ENCODE measurements around the gene DPM2.

Gene DPM2

DNA sequence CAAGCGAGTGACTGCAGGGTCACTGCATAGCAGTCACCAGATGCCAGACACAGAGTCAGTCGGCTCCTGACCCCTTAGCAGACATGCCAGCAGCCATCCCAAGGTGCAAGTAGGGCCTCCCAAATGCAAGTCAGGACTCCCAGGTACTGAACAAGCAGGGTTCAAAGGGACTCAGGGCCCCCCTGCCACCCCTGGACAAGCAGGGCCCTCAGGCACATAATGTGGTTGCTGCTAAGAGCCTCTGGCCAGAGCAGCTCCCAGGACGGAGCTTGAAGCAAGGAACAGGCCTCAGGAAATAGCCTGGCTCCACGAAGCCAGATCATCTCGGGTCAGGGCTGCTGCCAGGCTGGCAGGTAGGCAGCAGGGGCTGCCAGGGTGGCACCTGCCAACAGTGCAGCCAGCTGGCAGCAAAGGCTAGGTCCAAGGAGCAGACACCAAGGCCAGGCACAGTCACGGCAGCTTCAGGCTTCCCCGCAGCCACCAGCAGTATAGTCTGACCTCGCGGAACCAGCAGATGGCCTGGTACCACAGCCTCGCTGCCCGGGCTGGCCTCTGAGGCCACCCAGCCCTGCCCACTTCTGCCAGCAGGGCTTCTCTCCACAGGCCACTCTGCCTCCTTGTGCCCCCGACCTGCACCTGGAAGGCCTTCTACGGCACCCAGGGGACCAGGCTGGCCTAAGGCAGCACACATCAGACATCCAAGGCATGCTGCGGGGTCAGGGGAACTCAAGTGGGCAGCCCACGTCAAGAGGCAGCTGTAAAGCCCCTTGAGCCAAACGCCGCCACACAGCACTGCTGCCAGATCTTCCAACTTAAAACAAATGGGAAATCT is 35.7 kb upstream of the DPM2 start:
- no peak for DNase-seq (ENCODE audit: low spot score)

DNA sequence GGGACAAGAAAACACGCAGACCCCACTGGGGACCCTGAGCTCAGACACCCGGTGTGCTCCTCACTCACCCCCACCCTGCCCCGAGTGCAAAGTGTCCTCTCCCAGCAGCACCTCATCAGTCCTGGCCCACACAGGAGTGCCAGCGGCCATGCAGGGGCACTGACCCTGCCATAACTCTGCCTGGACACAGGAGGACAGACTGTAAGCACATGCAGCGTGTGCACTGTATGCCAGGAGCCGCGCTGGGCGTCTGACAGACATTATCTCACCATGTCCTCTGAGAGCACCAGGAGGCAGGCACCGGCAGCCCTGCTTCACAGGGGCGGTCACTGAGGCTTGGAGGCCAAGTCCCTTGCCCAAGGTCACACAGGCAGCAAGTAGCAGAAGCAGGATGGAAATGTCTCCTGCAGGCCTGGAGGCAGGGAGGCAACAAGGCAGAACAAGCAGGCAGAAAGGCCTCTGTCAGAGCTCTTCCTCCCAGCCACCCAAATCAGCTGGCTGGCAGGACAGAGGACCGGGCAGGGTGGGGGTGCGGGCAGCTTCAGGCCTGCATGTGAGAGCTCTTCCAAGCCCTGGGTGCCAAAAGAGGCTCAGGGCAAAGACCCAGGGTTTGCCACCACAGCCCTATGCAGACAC is 34.7 kb upstream of the DPM2 start:
- no peak for DNase-seq (ENCODE audit: low spot score)

DNA sequence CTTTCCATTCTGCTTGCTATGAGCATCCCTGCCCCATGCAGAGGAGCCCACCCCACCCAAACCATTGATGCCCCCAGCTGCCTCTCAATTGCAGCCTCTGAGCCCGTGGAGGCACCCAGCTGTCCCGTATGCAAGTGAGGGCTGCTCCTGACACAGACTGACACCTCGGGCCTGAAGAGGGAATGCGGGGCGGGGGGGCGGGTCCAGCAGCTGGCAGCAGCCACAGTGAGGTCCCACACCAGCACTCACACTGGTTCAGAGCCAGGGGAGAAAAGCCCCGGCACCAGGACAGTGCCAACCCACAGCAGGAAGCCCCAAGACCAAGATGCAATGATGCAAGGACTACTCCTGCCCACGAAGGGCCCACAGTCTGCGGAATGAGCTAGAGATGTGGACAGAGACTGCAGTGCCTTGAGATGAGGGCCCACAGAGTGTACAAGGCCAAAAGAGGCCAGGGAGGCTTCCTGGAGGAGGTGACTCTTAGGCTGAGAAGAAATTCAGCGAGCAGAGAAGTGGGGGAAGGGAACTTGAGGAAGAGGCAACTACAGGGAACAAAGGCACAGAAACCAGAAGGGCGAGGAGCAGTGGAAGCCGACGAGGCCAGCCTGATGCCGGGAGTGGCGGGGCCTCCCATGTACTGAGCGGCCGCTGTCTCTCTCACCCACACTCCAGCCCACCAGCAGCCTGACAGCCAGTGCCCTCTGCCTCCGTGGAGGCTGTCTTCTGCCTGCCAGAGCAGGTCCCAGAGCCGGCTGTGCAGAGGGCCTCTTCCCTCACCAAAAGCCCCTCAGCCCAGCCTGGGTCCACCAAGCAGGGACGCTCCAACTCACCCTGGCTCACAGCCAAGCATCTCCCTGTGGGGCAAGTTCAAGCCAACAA is 33.9 kb upstream of the DPM2 start:
- no peak for DNase-seq (ENCODE audit: low spot score)

DNA sequence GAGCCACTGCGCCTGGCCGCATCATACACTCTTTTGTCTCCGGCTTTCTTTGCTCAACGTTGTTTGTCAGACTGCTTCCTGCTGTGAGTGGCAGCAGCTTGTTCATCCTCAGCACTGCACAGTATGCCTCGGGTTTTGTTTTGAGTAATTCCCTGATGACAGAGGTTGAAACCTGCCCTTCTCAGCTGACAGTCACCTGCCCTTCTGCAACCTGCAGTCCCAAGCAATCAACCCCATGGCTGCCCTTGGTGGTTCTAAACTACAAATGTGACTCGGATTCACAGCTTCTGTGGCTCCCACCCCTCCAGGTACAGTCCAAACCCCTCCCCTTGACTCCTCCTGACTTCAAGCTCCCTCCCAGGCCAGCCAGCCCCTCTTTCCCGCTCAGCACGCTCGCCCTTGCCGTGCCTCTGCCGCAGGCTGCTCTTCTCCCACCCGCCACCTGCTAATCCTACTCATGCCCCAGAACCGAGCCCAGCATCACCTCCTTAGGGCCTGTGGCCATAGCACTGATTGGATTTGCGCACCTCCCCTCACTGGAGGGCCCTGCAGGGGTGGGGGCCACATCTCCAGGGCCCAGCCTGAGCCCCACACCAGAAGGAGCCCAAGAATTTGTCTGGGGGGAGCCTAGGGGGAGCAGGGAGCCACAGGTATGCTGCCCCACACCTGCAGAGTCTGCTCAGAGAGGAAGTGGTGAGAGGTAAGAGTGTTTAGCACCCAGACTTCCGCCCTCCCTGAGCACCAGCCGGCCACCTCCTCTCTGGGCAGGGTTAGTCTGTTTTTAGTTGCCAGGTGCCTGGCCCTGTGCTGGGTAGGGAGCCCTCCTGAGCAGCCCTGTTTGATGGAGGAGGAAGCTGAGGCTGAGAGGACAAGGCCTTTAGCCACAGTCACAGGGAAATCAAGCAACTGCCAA is 33.0 kb upstream of the DPM2 start:
- no peak for DNase-seq (ENCODE audit: low spot score)

DNA sequence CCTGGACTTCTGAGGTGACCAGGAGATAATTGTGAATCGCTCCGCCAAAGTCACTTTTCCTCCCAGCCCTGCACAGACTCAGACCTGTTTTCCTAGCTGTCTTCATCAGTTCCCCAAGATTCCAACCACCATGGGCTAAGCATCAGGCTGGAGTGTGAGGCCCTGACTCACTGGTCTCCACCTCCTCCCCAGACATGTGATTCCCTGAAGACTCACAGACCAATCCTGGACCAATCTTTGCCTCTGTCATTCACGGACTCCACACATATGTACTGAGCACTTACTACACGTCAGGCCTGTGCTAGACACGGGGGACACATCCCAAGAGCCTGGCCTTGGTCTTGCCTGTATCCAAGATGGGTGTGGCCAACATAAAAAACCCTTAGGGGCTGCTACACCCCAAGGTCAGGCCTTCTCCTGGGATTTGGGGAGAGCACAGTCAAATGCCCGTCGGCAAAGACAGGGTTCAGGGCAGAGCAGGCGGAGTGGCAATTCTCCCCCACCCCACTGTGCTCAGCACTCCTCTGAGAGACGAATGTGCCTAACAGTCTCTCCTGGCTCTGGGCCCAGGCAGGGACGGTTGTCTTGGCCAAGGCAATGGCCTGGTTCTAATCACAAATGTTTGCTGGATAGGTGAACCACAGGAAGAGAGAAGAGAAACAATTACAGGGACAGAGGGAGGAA is 31.2 kb upstream of the DPM2 start:
- DNase-seq (ENCODE audit: low spot score) = no peak

DNA sequence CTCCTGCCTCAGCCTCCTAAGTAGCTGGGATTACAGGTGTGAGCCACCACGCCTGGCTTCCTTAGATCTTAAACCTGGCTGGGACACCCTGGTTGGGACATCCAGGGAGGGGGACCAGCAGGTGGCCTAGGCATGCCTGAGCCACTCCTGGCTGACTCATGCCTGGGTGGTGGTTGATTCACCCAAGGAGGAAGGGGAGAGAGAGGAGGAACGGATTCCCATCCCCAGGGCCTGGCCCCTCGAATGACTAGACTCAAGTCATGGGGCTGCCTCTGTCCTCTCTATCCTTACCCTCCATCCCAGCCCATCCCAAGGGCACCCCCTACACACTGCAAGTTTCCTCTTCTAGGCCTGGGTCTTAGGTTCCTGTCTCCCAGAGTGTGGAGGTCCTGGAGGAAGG is 30.4 kb upstream of the DPM2 start:
- no peak for DNase-seq (ENCODE audit: low spot score)

DNA sequence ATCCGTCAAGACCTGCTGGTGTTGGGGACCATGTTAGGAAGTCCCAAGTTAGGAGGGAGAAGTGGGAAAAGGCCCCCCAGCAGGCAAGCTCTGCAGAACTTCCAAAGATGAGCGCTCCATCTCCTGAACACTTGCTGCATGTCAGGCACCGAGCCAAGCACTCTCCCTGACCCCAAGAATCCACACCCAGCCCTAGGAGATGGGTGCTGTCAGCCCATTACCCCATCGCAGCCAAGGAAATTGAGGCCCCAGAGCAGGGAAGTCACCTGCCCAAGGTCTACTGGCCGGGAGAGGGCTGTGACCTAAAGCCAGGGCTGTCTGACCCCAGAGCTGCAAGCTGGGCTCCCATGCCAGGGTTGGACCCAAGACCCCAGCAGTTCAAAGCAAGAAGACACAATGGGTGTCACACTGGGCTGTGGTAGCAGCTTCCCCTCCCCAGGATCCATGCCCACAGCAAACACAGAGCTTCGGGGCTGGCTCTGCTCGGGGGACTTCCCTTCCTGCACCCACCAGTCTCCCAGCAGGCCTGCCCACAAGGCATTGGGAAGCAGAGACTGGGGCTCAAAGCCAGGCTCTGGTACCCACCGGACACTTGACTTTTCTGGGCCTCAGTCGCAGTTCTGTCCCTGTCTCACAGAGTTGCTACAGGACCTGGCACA is 29.6 kb upstream of the DPM2 start:
- no peak for DNase-seq (ENCODE audit: low spot score)

DNA sequence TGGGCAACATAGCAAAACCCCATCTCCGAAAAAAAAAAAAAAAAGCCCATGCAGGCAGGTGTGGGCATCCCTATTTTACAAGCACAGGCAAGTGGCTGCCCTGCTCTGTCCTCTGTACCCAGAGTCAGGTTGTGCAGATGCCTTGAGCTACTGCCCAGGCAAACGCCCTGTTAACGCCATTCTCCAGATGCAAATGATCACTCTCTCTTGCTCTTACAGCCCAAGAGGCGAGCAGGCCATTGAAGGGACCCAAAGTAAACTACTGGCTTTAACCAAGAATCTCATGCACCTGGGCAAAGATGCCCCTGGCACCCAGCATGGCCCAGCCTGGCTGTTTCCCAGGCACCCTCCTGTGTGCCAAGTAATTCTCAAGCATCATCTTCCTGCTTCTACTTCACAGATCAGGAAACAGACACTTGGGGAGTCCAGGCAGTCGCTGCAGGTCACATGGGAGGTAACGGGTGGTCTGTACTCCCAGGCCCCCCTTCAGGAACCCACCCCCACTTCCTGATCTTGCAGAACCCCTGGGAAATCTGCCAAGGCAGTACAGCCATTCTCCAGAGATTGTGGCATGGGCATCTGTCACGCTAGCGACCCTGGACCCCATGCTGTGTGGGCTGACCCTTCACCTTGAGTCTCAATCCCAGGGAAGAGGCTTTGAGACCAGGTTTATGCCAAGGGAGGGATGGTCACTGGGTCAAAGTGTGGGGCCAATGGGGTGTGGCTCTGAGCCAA is 28.9 kb upstream of the DPM2 start:
- DNase-seq (ENCODE audit: low spot score) = no peak

DNA sequence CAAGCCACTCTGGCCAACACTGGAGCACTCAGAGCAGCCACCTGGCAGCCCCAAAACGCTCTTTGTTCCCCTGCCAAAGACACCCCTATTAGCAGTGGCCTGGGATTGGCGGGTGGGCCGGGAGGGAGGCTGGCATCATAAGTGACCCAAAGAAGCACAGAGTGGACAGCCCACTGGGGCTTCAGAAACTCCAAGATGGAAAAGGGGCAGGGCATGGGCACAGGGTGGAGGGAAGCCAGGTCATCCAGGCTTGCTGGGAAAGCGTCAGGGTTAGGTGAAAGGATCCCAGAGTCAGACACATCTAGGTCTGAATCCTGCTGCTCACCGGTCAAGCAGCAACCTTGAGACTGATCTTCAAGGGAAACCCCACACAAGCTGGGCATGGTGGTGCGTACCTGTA is 28.3 kb upstream of the DPM2 start:
- no peak for DNase-seq (ENCODE audit: low spot score)

DNA sequence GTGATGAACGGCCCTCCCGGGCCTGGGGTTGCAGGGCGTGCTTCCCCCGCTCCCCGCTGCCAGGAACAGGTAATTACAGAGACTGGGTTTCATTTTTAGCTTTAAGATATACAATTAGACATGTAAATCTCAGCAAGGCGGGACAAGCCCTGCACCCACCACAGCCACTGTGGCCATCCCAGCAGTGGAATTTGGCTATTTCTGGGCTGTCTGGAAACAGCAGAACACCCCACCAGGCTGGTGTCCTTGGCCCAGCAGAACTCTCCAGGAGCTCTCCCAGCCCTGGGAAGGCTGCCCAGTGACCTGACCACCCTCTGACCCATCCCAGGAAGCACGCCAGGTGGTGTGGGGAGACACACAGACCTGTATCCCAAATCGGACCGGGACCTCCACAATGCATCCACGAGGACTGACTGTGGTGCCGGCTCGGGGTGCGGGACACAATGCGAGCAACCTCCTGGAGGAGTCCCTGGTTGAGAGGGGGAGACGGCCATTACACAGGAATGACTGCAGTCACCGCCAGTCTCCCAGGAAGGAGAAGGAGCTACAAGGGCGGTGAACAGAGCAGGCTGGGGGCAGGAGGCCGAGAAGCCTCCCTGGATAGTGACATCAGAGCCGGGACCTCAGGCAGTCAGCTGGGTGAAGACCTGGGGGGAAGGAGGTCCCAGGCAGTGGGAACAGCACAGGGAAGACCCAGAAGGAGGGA is 25.9 kb upstream of the DPM2 start:
- DNase-seq (ENCODE audit: low spot score) = no peak

DNA sequence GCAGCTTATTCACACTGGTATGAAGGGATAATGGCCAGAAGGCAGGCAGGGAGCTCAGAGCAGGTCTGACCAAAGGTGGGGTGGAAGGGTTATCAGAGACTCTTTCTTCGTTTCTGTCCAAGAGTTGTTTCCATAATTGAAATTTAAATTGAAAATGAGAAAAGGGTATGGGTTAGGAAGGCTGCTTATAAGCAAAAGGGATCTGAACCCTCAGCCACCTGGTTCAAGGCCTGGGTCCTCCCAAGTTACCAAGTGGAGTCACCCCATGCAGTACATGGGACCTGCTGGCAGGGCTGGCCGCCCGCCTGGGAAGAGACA is 25.3 kb upstream of the DPM2 start:
- DNase-seq (ENCODE audit: low spot score) = no peak

DNA sequence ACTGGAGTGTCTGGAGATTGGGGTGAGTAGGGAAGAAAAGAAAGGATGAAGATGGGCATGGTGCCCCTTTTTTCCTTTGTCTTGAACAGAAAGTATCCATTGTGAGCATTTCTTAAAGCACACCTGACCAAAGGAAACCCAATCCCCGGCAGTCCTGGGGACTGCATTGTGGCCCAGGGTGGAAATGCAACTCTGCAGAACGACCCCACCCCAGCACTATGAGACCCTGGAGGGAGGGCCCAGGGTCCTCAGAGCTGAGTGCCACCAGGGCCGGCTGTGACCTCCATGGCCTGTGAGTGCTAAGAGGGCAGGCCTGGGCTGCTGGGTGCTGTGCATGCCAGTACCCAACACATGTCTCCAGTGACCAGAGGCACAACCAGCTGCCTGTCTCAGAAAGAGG is 24.6 kb upstream of the DPM2 start:
- no peak for DNase-seq (ENCODE audit: low spot score)

DNA sequence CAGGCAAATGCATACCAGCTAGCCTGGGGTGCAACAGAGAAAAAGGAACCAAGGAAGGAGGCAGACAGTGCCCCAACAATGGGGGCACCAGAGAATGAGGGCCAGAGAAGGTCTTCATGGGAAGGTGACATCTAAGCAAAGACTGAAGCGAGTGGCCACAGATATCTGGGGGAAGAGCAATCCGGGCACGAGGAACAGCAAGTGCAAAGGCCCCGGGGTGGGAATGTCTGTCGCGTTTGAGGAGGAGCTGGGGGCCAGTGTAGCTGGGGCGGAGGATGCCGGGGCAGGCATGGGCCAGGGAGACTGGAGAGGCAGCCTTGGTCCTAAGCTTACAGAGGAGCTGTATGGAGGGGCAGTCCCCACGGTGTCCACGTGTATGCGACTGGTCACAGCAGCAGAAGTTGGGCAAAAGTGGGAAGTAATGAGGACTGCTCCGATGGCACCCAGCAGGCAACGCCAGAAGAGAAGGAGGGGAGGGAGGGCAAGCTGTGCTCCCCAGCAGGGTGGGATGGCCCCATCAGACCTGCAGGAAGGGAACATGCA is 24.0 kb upstream of the DPM2 start:
- no peak for DNase-seq (ENCODE audit: low spot score)

DNA sequence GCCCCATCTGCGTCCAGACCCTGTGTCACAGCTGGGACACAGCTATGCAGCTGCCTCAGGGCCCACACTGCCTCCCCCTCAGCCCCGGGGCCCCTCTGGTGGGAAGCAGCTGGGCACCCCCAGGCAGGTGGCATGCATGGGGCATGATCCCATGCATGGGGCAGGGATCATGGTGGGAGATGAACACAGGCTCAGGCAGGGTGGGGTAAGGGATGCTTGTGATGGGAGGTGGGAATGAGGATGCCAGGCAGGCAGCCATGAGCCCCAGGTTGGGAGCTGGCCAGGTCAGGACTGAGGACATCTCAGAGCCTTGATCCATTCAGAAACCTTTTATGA is 23.5 kb upstream of the DPM2 start:
- DNase-seq (ENCODE audit: low spot score) = no peak

DNA sequence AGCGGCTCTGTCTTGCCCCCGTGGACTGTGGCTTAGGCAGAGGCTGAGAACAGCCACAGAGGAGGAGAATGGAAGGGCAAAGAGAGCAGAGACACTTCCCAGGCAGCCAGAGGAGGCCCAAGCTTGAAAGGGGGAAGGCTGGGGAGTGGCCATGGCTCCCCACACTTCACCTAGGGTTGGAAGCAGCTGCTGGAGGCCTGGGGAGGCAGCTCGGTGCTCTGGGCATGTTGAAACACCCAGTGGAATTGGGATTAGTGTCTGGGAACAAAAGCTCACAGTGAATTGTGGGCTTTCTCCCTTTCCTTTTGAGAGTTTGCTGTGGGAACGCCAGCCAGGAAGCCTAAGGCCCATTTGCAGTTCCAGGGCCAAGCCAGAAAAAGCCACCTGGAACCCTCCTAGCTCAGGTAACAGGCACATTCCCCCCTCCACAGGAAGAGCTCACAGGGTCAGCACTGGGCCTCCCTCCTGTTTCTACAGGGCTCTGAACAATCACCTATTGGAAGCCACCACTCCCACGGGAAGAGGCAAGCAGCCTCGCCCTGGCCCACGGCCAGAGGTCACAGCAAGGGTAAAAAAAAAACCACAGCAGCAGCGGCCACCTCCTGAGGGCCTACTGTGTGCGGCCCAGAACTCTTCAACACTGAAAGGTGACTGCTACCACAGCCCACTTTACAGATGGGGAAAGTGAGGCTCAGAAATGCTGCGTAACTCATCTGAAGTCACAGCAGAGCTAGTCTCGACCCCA is 22.9 kb upstream of the DPM2 start:
- no peak for DNase-seq (ENCODE audit: low spot score)

DNA sequence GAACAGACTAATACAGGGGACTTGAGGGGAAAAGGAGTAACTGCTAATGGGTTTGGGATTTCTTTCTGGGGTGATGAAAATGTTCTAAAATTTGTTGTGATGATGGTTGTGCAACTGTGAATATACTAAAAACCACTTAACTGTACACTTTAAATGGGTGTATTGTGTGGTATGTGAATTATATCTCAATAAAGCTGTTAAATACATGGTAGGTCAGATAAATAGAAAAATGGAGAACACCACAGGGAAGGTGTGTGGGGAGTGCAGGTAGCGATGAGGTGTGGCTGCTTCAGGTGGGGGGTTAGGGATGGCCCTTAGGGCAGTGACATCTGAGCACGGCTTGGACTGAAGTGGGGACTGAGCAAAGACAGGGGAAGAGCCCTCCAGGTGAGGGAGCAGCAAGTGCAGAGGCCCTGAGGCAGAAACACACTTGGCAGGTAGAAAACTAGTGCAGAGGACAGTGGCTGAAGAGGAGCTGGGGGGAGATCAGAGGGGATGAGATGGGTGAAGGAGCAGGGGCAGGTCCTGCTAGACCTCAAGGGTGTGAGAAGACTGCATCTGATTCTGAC is 22.3 kb upstream of the DPM2 start:
- no peak for DNase-seq (ENCODE audit: low spot score)

DNA sequence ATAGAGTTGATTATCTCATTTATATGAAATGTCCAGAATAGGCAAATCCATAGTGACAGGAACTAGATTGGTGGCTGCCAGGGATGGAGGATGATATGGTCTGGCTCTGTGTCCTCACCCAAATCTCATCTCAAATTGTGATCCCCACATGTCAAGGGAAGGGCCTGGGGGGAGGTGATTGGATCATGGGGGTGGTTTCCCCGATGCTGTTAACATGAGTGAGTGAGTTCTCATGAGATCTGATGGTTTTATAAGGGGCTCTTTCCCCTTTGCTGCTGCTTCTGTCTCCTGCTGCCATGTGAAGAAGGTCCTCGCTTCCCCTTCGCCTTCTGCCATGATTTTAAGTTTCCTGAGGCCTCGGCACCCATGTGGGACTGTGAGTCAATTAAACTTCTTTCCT is 21.7 kb upstream of the DPM2 start:
- DNase-seq (ENCODE audit: low spot score) = no peak

DNA sequence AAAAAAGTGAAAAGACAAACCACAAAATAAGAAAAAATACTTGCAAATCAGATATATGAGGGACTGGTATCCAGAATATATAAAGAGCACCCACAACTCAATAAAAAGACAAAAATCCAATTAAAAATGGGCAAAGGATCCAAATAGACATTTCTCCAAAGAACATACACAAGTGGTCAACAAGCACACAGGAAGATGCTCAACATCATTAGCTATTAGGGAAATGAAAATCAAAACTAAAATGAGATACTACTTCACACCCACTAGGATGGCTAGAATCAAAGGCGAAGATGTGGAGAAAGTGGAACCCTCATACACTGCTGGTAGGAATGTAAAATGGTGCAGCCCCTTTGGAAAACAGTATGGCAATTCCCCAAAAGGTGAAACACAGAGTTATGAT is 21.1 kb upstream of the DPM2 start:
- DNase-seq (ENCODE audit: low spot score) = no peak
